ENCODE data around the gene C3orf52.
"Not testable (repeated sequence)": the region's sequence is repeated elsewhere in the genome, so short reads cannot be mapped to it uniquely, and the experiment has no call there.

Gene C3orf52, protein sequence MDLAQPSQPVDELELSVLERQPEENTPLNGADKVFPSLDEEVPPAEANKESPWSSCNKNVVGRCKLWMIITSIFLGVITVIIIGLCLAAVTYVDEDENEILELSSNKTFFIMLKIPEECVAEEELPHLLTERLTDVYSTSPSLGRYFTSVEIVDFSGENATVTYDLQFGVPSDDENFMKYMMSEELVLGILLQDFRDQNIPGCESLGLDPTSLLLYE

DNA sequence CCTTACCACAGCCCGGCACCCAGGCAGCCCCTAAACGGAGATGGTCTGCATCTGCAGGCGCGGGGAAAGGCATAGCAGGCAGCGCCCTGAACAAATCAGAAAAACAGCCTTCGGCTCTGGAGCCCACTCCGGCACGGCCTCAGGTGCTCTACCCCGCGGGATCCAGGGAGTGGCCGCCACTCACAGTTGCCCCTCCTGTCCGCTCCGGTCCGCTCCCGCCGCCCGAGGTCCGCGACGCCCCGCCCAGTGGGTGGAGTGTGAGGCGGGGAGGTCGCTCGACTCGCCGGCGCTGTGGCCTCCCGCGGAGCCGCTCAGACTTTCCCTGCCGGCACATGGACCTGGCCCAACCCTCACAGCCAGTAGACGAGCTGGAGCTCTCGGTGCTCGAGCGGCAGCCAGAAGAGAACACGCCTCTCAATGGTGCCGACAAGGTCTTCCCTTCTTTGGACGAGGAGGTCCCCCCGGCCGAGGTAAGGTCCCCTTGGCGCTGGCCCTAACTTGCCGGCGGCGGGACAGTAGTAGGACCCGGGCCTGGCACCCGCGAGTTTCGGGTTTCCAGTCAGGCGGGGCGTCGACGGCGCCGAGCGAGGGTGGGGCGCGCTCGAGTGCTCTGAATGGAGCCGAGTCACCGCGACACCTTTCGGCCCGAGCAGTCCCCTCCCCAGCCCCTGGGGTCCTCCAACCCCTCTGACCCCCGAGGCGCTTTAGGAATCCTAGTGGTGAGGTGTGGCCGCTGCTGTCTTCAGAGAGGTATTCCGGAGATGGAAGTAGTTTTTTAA, at the start of gene C3orf52:
TSS of gene C3orf52 (plus strand) at position 314 of the 779 bp plus-strand sequence. CDS start at position 333, 19 bp downstream.
- DNase-seq (ENCODE audit: low spot score) = peak; percentile 97

DNA sequence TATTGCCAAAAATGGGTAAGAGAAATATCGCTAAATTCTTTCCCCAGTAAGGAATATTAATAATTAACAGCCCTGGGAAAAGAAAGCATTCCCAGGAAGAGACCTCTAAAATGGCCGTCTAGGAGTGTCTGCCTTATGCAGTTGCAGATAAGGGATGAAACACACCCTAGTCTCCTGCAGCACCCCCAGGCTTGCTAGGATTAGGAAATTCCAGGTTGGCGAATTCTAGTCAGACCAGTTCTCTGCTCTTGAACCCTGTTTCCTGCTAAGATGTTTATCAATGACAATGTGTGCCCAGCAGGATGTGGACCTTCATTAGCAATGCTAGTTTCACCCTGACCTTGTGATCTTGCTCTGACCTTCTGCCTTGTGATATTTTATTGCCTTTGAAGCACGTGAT, 49.0 kb upstream of the C3orf52 start:
- DNase-seq (ENCODE audit: low spot score) = not testable (repeated sequence)

DNA sequence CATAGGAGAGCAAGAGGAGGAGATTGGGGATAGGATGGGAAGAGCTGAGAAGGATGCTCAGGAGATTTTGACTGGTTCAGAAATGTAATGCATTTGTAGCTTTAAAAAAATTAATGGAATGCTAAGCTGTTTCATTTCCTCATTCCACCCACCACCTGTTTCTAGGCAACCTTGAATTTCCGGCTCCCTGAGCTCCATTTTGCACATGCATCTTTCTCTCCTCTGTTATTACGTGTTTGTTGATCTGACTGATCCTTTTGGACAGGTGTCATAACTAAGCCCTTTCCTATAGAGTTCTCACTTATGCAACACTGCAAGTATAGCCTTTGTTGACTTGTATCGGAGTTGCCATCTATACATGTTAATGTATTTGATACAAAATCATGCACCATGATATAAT, 47.3 kb upstream of the C3orf52 start:
- no peak for DNase-seq (ENCODE audit: low spot score)

DNA sequence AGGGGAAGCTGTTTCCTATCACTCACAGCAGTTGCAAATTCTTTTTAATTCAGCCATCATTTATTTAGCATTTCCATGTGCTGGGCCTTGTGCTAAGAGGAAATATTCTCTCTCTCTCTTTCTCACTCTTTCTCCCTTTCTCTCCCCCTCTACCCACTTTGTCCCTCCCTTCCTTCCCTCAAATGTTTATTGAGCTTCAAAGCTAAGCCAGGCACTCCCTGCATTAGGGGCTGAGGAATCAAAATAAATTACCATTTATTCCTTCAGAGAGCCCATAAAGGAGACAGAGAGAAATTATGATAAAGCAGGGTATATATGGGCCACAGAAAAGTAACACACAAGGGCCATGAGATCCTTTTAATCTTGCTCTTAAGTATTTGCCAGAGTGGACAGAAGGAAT, 44.9 kb upstream of the C3orf52 start:
- no peak for DNase-seq (ENCODE audit: low spot score)

DNA sequence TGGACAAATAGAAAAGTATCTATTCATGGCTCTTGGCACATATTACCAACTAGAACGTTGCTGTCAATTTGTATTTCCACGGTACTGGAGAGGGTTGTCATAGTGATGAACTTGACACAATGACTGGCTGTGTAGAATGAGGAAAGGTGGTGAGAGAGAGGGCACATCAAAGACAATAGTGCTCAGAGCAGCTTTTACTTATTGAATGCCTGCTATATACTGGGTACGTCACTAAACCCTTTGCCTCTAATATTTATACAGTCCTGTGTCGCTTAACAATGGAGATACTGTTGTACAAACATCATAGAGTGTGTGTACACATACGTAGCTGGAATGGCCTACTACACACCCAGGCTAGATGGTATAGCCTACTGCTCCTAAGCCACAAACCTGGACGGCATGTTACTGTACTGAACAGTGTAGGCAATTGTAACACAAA, 43.3 kb upstream of the C3orf52 start:
- peak; percentile 6 for DNase-seq (ENCODE audit: low spot score)

DNA sequence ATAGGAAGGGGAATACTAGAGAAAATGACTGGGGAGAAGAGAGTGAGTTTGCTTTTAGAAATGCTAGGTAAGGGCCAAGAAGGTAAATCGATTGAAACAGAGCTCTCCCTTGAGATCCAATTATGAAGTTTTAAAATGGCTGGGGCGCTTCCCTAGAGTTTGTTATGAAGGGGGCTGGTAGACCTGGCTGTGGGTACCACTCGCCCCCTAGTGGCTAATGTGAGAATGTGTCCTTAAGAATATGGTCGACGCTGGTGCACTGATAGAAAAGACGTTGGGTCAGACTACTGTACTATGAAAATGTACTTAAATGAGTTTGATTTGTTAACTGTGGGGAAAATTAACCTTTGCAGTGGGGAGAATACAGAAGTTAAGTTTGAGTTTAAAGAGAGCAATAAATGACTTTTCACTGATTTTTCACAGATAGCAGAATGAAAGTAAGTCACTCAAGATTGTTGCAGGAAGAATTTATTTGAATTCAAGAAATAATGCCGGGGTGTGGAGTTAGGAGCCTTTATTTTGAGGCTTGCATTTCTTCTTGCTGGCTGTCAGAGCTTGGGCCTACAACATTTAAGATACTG, 42.5 kb upstream of the C3orf52 start:
- peak; percentile 69 for DNase-seq (ENCODE audit: low spot score)

DNA sequence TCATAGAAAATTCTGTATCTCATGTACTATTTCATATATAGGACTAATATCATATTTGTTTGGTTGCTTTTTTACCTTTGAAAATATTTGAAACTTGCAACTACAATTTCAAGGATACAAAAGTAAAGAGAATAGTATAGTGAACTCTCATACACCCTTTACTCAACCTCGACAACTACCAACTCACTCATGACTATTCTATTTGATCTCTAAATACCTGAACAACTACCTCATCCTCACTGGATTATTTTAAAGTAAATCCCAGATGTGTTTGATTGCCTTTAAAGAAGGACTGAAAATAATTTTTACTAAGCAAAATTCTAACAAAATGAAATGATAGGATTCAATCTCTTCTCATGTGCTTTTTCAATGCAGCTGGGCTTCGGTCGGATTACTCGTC, 39.6 kb upstream of the C3orf52 start:
- no peak for DNase-seq (ENCODE audit: low spot score)

DNA sequence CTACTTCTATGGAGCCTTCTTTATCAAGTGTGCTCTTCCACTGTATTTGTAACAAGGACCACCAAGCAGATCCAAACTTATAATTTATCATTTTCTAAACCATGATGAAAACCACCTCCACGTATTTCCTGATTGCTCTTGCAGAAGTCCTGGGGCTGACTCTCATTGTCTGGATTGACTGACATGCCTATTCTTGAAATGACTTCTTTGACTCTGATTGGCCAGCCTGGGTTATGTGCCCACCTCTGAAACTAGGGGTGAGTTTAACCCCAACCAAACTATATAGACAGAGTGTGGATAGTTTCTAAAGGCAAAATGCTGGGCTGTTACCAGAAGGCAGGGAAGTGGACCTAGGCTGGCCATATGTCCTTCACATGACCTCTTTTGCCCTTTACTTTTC, 38.9 kb upstream of the C3orf52 start:
- DNase-seq (ENCODE audit: low spot score) = no peak

DNA sequence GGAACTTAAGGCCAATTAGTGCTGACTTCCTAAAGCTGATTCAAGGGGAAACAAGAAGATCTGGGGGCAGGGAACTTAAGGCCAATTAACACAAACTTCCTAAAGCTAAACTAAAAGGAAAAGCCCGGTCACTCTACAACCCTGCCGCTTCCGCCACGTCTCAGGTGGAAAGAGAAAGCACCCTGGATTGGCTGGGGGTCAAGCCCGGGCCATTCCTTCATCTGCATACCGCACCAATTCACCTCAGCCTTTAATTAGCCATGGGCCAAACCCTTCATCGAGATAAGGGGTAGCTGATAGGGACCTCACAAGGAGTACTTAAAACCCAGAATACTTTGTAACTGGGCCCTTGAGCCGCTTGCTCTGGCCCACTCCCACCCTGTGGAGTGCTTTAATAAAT, 37.3 kb upstream of the C3orf52 start:
- DNase-seq (ENCODE audit: low spot score) = no peak

DNA sequence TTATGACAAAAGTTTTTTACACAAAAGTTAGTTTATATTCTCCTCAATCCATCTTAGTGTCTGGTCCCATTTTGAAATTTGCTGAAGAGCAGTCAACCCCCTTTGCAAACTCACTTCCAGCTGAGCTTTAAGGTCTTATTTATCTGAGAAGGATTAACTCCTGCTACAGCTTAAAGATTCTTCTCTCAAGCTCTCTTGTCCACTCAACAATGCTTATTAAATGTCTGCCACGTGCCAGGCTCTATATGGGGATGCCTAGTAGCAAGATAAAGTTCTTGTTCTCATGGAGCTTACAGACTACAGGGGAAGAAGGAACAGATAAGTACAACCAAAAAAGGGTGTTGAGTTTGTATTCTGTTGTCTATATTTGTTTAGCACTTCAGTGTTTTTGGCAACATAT, 33.0 kb upstream of the C3orf52 start:
- DNase-seq (ENCODE audit: low spot score) = no peak

DNA sequence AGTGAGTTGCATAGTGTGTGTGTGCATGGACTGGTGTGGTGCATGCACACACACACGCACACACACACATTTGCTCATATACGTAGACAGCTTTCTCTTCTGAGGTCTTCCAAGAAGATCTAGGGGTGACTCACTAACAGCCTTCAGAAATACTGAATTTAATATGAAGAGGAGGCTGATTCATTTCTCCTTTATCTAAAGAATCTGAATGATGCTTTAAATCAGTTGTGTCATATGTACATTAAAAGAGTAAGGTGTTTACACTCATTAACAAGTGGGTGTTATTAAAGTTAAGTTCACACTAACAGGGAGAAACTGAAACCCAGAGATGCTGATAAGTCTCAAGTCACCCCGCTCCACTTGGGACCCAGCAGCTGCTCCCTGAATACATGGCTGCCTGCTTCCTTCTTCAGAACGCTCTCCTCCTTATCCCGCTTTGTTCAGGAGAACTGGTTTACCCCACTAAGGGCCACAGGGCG, 29.7 kb upstream of the C3orf52 start:
- DNase-seq (ENCODE audit: low spot score) = no peak

DNA sequence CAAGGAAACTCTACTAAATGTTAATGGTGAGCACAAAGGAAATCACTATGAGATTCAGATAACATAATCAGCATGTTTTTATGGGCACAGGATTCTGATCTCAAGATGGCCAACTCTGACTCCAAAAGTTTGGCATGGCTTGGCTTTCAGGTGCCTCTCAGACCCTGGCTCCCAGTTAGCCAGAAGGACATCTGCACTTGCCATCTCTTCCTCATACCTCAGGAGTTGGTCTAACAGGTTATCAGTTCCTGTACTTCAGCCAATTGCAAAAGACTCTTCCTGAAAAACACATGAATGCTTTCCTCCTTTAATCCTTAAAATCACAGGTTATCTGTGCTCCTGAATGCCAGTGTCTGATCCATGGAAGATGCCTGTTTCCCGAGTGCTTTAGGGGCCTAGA, 26.7 kb upstream of the C3orf52 start:
- DNase-seq (ENCODE audit: low spot score) = no peak

DNA sequence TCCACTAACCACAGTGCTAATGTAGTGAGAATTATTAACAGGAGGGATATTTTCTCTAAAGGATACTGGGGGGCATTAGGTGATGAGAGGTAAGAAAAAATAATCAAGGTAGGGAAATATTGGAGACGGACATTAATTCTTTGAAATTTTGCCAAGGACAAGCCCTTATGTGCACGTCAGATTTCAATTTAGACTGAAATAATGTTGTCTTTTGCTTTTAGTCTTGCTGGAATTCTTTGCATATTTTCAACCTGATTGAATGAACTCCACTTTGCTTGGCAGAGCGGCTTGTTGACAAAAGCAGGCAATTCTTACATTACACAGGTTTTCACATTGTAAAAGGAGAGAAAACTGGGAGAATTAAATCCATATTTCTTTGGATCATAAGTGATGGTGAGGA, 25.0 kb upstream of the C3orf52 start:
- no peak for DNase-seq (ENCODE audit: low spot score)

DNA sequence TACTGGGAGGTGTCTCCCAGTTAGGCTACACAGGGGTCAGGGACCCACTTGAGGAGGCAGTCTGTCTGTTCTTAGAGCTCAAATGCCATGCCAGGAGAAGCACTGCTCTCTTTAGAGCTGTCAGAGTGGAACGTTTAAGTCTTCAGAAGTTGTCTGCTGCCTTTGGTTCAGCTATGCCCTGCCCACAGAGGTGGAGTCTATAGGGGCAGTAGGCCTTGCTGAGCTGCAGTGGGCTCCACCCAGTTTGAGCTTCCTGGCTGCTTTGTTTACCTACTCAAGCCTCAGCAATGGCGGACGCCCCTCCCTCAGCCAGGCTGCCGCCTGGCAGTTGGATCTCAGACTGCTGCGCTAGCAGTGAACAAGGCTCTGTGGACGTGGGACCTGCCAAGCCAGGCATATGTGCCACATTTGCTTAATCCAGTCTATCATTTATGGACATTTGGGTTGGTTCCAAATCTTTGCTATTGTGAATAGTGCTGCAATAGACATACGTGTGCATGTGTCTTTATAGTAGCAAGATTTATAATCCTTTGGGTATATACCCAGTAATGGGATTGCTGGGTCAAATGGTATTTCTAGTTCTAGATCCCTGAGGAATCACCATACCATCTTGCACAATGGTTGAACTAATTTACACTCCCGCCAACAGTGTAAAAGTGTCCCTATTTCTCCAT, 13.7 kb upstream of the C3orf52 start:
- DNase-seq (ENCODE audit: low spot score) = not testable (repeated sequence)

DNA sequence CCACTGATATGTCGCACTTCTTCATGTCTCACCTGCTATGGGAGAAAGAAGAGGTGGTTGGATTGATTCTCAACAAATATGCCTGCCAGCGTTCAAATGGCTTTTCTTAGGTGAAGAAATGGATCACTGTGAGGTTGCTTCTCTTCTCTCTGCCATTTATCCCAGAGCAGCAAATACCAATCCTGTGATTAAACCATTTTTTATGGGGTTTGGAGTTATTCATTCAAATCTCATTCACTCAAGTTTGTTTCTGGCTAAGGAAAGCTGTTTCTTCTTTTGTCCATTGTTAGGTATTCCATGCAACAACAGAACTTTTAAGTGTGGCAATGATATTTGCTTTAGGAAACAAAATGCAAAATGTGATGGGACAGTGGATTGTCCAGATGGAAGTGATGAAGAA, 12.2 kb upstream of the C3orf52 start:
- no peak for DNase-seq (ENCODE audit: low spot score)

DNA sequence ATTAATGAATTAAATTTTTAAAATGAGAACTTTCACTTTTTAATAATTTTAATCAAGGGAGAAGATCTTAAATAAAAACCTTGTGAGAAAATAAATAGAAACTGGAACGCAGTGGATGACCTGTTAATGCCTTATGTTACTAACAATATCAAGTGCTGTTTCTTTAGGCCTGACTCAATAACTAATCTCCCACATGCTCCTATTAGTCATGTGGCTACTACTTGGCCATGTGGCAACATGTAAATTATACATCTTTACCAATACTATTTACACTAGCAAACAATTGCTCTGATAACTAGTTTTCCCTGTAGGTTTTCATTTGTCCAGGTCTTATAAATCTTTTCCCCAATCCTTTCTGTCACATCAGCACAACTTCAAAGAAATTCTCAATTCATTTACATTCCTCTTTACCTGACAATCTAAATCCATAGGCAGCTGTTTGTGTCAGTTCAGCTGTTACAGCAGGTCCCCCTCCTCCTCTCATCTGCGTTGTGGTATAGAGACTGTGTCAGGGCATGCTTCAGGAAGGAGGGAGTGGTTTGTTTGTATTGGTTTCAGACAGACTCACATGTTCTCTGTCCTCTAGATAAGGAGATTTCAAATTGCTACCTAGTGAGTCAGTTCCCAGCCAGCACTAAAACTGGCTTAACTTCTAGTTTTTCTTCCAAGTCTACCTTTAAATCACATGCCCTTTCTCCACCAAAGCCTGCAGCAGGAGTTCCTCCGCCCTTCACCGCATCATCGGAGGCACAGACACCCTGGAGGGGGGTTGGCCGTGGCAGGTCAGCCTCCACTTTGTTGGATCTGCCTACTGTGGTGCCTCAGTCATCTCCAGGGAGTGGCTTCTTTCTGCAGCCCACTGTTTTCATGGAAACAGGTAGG, 11.3 kb upstream of the C3orf52 start:
- peak; percentile 73 for DNase-seq (ENCODE audit: low spot score)

DNA sequence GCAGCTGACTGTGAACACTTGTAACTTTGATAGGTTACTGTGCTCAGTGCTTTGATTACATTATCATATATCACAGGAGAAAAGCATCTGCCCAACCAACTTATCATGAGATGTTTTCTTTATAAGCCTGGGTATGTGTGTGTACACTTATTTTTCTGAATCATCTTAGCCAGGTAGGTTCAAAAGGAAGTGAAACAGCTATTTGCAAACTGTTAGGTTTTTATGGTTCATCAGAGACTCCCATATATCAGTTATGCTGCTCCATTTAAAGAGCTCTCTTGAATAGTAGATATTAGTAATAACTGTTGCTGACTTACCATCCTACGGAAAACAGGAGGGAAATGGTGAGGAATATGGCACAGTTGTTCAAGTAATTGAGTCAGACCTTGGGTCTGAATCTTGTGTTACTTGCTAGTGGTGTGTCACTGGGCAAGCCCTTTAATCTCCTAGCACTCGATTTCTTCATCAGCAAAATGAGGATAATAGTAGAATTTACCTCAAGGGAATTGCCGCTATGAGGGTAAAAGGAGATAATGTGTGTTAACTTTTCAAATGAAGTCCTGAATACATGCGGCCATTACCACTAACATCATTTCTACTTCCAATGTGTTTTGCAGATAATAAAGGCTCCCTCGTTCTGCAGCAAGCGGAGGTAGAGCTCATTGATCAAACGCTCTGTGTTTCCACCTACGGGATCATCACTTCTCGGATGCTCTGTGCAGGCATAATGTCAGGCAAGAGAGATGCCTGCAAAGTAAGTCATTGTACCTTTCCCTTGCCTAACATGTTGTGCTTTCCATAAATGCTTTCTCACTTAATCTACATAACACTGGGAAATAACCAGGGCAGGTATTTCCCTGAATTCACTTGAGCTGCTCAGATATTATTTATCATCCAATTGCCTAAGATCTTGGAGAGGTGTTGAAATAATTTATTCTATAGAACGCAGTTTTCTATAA, 7.8 kb upstream of the C3orf52 start:
- no peak for DNase-seq (ENCODE audit: low spot score)

DNA sequence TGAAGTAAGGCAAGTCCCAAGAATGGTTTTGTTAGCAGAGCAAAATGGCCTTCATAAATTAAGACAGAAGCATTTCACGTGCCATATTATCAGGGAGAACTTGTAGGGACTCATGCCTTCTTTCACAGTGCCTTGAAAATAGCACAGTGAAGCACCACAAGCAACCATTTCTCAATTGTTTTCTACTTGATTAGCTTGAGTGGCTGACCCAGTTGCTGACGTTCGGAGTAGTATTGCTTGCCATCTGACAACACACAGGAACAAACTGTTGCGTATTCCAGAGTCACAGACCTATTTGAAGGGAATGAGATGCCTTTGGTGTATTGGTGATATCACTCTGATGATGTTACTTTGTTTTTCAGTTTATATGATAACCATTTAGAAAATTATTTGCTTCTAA, 3.0 kb upstream of the C3orf52 start:
- DNase-seq (ENCODE audit: low spot score) = no peak

DNA sequence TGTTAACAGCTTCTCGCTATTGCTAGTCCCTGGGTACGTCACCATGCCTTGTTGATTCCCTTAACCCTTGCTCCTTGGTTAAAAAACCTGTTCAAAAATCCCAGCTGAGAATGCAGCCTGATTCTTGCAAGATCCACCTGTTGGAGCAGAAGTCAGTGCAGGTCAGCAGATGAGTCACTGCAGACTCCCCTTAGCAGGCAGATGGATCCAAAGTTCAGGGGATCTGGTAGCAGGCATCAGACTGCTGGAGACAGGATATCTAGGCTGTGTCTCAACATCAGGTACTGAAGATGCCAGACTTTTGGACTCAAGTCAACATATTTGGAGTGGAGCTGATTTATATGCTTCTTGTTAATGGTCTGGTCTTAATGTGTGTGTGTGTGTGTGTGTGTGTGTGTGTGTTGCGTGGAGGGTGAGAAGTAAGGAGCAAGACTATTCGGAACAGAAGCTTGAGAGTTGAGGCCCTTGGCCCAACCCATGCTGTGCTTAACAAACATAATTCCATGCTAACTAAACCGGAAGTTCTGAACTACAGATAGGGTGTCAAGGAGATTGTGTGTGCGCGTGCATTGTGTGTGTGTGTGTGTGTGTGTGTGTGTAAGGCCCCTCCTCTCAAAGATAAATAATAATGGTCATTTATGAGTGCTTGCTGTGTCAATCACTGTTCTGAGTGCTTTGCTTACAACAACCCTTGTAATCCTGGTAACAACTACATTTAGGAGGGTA, 1.0 kb upstream of the C3orf52 start:
- no peak for DNase-seq (ENCODE audit: low spot score)

DNA sequence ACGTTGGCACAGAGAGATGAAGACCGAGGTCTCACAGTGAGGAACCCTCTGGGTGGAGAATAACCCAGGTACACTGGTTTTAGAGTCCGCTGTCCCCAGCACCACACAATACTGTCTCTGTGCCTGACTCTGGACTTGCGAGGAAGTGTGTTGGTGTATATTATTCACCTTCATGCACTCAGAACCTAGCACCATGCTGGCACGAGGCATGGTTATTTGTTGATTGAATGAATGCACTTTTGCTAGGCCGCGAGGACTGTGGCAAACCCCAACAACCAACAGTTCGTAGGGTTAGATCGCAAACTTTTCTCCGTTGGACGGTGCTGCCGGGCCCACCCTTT, 484 bp upstream of the C3orf52 start:
- no peak for DNase-seq (ENCODE audit: low spot score)
